Limb (tissue), 2 donors: ENCODE data around the gene UBE2G2.

Experiments used
- DNase-seq, 2 donors: peaks; one replicate each; pipeline ENCODE4 v3.0.0-alpha.2; 2016; ENCODE audit errors: extremely low spot score in 2 of 2

The UBE2G2 gene

DNA sequence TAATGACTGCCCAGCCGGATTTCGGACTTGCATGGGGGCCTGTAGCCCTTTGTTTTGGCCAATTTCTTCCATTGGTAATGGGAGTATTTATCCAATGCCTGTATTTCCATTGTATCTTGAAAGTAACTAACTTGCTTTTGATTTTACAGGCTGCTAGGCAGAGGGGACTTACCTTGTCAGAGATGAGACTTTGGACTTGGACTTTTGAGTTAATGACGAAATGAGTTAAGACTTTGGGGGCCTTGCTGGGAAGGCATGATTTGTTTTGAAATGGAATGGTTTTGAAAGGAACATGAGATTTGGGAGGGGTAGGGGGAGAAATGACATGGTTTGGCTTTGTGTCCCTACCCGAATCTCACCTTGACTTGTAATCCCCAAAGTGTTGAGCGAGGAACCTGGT, 9.6 kb downstream of the UBE2G2 start:
- no peak for DNase-seq

GRCh38 chr21:44791246-44791645, 10.4 kb downstream of the UBE2G2 start:
- no peak for DNase-seq

- DNase-seq: no peak
These were observed 11.3 kb downstream of the UBE2G2 start for GRCh38 chr21:44790368-44790767.

GRCh38 chr21:44789880-44790279, 11.7 kb downstream of the UBE2G2 start:
- DNase-seq: no peak

GRCh38 chr21:44785620-44786335, 15.8 kb downstream of the UBE2G2 start:
- DNase-seq: no peak

DNA sequence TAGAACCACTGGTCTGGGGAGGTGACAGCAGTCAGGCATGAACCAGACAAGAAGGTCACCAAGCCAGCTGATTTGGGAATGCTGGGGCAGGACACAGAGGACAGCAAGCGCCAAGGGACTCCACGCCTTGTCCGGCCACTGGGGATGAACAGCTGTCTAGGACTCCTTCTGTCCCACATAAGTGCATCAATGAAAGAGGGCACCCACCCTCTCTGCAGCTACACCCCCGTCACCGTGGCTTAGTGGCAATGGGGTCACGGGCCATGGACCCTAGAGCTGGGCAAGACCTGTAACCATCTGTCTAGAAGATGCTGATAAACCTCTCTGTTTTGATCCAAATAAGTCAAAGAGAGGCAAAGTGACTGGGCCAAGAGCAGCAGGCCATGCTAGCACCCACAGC, 16.8 kb downstream of the UBE2G2 start:
- no peak for DNase-seq

- no peak for DNase-seq
These were observed 18.5 kb downstream of the UBE2G2 start for GRCh38 chr21:44783020-44783696.

- DNase-seq: no peak
These were observed 20.7 kb downstream of the UBE2G2 start for GRCh38 chr21:44780767-44781459.

- DNase-seq: no peak
These were observed 21.5 kb downstream of the UBE2G2 start for GRCh38 chr21:44780137-44780502.

- DNase-seq: no peak
These were observed 22.0 kb downstream of the UBE2G2 start for GRCh38 chr21:44779417-44780136.

GRCh38 chr21:44778983-44779382, 22.6 kb downstream of the UBE2G2 start:
- DNase-seq: no peak

DNA sequence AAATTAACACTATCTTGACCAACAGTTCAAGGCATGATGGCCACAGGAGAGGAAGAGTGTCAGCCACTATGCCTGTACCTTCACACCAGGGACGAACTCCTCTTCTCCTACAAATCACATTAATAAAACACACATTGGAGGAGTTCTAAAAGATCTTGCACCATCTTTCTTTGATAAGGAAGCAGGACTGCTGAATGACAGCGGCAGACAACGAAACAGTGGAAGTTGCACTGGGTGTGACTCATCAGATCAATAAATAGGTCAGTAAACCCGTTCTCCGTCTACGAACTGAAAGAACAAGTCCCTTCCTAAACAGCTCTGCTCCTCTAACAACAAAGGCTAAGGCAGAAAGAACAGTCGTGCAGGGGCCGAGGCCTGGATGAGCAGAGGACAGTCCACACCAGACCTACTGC, 23.1 kb downstream of the UBE2G2 start:
- no peak for DNase-seq

GRCh38 chr21:44778094-44778493, 23.5 kb downstream of the UBE2G2 start:
- no peak for DNase-seq

DNA sequence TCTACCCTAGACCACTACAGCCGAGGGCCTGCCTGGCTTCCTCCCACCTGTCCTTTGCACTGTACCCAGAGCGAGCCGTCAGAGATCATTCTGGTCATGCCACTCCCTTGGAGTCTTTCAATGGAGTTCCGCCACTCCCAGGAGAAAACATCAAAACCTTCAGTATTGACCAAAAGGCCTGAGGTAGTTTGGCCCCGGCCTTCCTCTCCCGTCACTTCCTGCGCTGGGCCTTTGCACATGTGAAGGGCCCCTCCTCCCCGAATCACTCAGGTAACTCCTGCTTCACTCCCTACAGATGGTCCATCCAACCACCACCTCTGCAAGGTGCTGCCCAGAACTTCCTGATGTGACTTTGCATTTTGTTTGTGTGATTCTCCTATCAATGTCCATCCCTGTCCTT, 26.6 kb downstream of the UBE2G2 start:
- DNase-seq: no peak

- DNase-seq: no peak
These were observed 28.2 kb downstream of the UBE2G2 start for GRCh38 chr21:44773291-44773932.

GRCh38 chr21:44771896-44772525, 29.6 kb downstream of the UBE2G2 start:
- DNase-seq: no peak

DNA sequence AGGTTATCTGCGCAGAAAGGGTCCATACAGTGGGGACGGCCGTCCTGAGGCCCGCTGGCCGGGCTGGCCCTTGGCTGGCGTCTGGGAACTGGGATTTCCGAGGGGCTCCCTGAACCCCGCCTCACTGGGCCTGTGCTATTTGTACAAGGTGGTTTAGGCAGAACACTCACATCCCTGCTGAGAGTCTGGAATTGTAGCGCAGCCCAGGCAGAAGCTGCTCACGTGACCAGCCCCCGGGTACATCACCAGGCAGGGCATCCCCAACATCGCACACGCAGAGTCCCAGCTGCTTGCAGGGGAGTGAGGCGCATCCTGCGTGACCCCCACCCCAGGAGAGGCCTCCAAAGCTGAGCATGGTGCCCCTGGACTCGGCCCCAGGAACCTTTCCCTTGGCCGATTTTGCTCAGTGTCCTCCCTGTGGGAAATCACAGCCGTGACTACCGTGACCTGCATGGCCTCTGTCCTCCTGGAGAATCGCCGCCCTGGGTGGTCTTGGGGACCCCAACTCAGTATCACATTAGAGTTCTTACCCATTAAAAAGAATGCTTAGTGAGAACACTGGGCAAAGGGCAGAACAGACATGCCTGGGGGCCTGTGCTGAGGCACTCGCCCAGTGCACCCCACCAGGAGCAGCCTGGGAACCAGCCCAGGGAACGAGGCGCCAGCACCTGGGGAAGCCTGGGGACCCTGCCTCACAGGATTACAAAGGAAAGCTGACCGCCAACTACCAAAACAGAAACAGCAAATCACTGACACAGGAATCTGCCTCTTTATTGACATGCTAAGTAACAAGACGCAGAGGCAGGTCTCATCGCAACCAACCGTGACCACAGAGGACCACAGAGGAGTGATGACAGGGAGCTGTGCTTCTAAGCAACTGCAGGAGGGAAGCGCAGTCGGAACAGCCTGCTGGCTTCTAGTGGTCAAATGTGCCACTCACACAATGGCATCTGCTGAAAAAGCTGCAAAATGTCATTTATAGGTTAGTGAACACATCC, 33.5 kb downstream of the UBE2G2 start:
- no peak for DNase-seq

DNA sequence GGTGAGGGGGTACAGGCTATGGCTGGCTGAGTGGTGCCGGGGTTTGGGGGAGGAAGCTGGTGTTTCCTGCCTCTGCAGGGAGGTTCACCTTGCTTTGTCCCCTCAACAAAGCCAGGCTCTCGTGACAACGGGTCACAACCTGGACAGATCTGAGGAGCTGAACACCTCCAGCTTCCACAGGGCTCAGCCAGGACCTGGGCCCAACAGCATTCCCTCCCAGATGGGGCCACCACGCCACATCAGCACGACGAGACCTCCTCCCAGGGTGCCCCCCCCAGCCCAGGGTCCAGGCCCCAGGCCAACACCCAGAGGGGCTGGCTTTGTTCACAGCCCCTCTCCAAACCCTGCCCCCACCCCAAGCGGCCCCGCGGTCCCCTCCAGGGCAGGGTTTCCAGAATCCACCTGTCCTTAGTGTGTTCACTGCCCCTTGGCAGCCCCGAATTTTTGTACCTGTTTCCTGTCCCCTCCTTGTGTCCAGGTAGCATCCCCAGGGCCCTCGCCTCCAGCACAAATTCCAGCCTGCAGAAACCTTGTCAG, 34.7 kb downstream of the UBE2G2 start:
- DNase-seq: no peak

- DNase-seq: no peak
These were observed 35.4 kb downstream of the UBE2G2 start for GRCh38 chr21:44766014-44766817.
